IMR-90 (cell line): Measurements from ENCODE around the gene SUGCT. TPM values are rescaled to one million over a fixed set of nuclear protein-coding genes. Genes with fewer than 3 reads are reported as not detected.

Source experiments
- ATAC-seq: fragments of 200-7000 bp; cut with Tn5 transposase; 2 replicates; pipeline ENCODE4 v1.9.1; 2020; ENCODE audit warnings: low read depth, mild to moderate bottlenecking, moderate library complexity
- BruUV-seq: library from RNA; stranded (reverse); fragments of 400-500 nt; replicated peaks from 2 replicates; lab custom pipeline; 2021; lab: Mats Ljungman, UMichigan
- CTCF ChIA-PET: fragments of 300-600 bp; formaldehyde crosslinking; extraction: SDS; loops from one replicate; lab custom pipeline; 2021; ENCODE audit warnings: antibody characterized with exemption; lab: Yijun Ruan, JAX
- POLR2A ChIA-PET: fragments of 300-600 bp; sonication (Branson Sonifier 250); formaldehyde crosslinking; loops from one replicate; lab custom pipeline; 2022; ENCODE audit warnings: antibody characterized with exemption; ENCODE audit not compliant: unreplicated experiment; lab: Charles Lee
- DNase-seq: peaks from one replicate; pipeline ENCODE4 v3.0.0; 2013
- H2AFZ ChIP-seq: replicated peaks from 2 replicates; pipeline ENCODE3; 2013; ENCODE audit warnings: low read length, mild to moderate bottlenecking; ENCODE audit not compliant: poor library complexity
- H2AK5ac ChIP-seq: 2 replicates; pipeline ENCODE4 v1.6.1; 2013; ENCODE audit warnings: low read depth, low read length, inconsistent platforms
- H2AK9ac ChIP-seq: replicated peaks from 2 replicates; pipeline ENCODE3; 2013; ENCODE audit warnings: mild to moderate bottlenecking, low read depth, low read length, moderate library complexity; ENCODE audit not compliant: poor library complexity
- H2BK120ac ChIP-seq: 2 replicates; pipeline ENCODE4 v1.6.1; 2013; ENCODE audit warnings: low read depth, low read length, inconsistent platforms
- H2BK15ac ChIP-seq: 3 replicates; pipeline ENCODE4 v1.6.1; 2013; ENCODE audit warnings: low read depth, low read length, inconsistent platforms
- H2BK20ac ChIP-seq: 2 replicates; pipeline ENCODE4 v1.6.1; 2013; ENCODE audit warnings: low read depth, mild to moderate bottlenecking, inconsistent platforms, low read length, moderate library complexity
- H2BK5ac ChIP-seq: 2 replicates; pipeline ENCODE4 v1.6.1; 2013; ENCODE audit warnings: mild to moderate bottlenecking, low read depth, low read length, inconsistent platforms; ENCODE audit not compliant: poor library complexity, severe bottlenecking
- H3K14ac ChIP-seq: replicated peaks from 2 replicates; pipeline ENCODE4 v1.6.1; 2013; ENCODE audit warnings: low read depth, low read length, inconsistent platforms
- H3K18ac ChIP-seq: 2 replicates; pipeline ENCODE4 v1.6.1; 2013; ENCODE audit warnings: low read depth, low read length, control low read depth
- H3K23ac ChIP-seq: 2 replicates; pipeline ENCODE4 v1.6.1; 2013; ENCODE audit warnings: low read depth, low read length, inconsistent platforms
- H3K27ac ChIP-seq: 2 replicates; pipeline ENCODE4 v1.5.1; 2013; ENCODE audit warnings: mild to moderate bottlenecking, control low read depth, low read length; ENCODE audit not compliant: insufficient read depth
- H3K27me3 ChIP-seq: 2 replicates; pipeline ENCODE4 v1.6.1; 2013; ENCODE audit warnings: low read length; ENCODE audit not compliant: control insufficient read depth, insufficient read depth
- H3K36me3 ChIP-seq: 2 replicates; pipeline ENCODE4 v1.6.1; 2013; ENCODE audit warnings: low read length, mixed read lengths; ENCODE audit not compliant: control insufficient read depth, insufficient read depth
- H3K4ac ChIP-seq: 2 replicates; pipeline ENCODE4 v1.6.1; 2013; ENCODE audit warnings: low read depth, low read length, inconsistent platforms
- H3K4me1 ChIP-seq: 2 replicates; pipeline ENCODE4 v1.6.1; 2013; ENCODE audit warnings: low read length, mixed read lengths; ENCODE audit not compliant: control insufficient read depth, insufficient read depth
- H3K4me2 ChIP-seq: 2 replicates; pipeline ENCODE4 v1.6.1; 2013; ENCODE audit warnings: low read depth, mild to moderate bottlenecking, control low read depth, low read length, moderate library complexity
- H3K4me3 ChIP-seq: 2 replicates; pipeline ENCODE4 v1.5.1; 2013; ENCODE audit warnings: low read depth, mild to moderate bottlenecking, control low read depth, low read length, moderate library complexity; ENCODE audit not compliant: insufficient read depth
- H3K56ac ChIP-seq: 2 replicates; pipeline ENCODE4 v1.6.1; 2013; ENCODE audit warnings: low read length, inconsistent platforms; ENCODE audit not compliant: insufficient read depth; ENCODE audit errors: extremely low read depth
- H3K79me1 ChIP-seq, 2 experiments: 2 replicates each; pipeline ENCODE4 v1.6.1; 2013; ENCODE audit warnings: low read length in 2 of 2, inconsistent platforms in 1 of 2, low read depth in 1 of 2
- H3K9ac ChIP-seq: 2 replicates; pipeline ENCODE4 v1.6.1; 2013; ENCODE audit warnings: low read depth, low read length, control low read depth
- H3K9me1 ChIP-seq: 2 replicates; pipeline ENCODE4 v1.6.1; 2013; ENCODE audit warnings: low read length, inconsistent platforms; ENCODE audit not compliant: insufficient read depth
- H3K9me3 ChIP-seq: 2 replicates; pipeline ENCODE4 v1.6.1; 2013; ENCODE audit warnings: low read length; ENCODE audit not compliant: control insufficient read depth, insufficient read depth
- H4K20me1 ChIP-seq: 2 replicates; pipeline ENCODE4 v1.6.1; 2013; ENCODE audit warnings: low read length, inconsistent platforms; ENCODE audit not compliant: insufficient read depth
- H4K5ac ChIP-seq: 2 replicates; pipeline ENCODE4 v1.6.1; 2013; ENCODE audit warnings: mild to moderate bottlenecking, low read depth, low read length, control low read depth
- H4K8ac ChIP-seq, 2 experiments: 2 replicates each; pipeline ENCODE4 v1.6.1; 2013; ENCODE audit warnings: low read depth in 2 of 2, low read length in 2 of 2, control low read depth in 1 of 2, inconsistent platforms in 1 of 2
- H4K91ac ChIP-seq: 2 replicates; pipeline ENCODE4 v1.6.1; 2013; ENCODE audit warnings: low read depth, low read length, inconsistent platforms; ENCODE audit not compliant: insufficient read depth
- BHLHE40 ChIP-seq: fragments of 150-350 bp; IDR thresholded peaks from 2 replicates; pipeline ENCODE4 v1.6.1; 2016; ENCODE audit warnings: mild to moderate bottlenecking, low read depth, low read length
- SMC3 ChIP-seq: fragments of 150-350 bp; IDR thresholded peaks from 2 replicates; pipeline ENCODE4 v1.6.1; 2016; ENCODE audit warnings: low read depth, mild to moderate bottlenecking, antibody characterized with exemption, low read length, moderate library complexity
- USF2 ChIP-seq: fragments of 150-350 bp; IDR thresholded peaks from 2 replicates; pipeline ENCODE4 v1.6.1; 2017; ENCODE audit warnings: mild to moderate bottlenecking, antibody characterized with exemption, low read length, low read depth
- WGBS, 2 experiments: methylation state at CpG; one replicate each; pipeline versions ENCODE4 v1.1.5 to v1.1.7; 2013; ENCODE audit warnings: missing lambda C conversion rate in 2 of 2; ENCODE audit not compliant: insufficient read length in 1 of 2; ENCODE audit errors: extremely low coverage in 2 of 2; 5-methylcytosine and 5-hydroxymethylcytosine counted together
- dilution Hi-C: fragments of 300-500 bp; cut with HindIII; formaldehyde crosslinking; loops from one replicate; pipeline ENCODE4 v1.14.3; 2018; ENCODE audit warnings: low sequenced_read_pairs; ENCODE audit not compliant: unreplicated experiment
- in situ Hi-C: fragments of 300-500 bp; cut with MboI; formaldehyde crosslinking; loops from 3 replicates; pipeline ENCODE4 v1.14.3; 2019; ENCODE audit warnings: low sequenced_read_pairs, inconsistent platforms, mixed read lengths
- intact Hi-C: fragments of 100-400 bp; cut with micrococcal nuclease; formaldehyde crosslinking; loops from 2 replicates; pipeline ENCODE4 v1.10.0; 2022
- polyA plus RNA-seq, 3 experiments: library from polyadenylated mRNA; depleted of rRNA; stranded (reverse); fragments of >200 nt; gene quantifications; 2 replicates each; pipeline ENCODE4 v1.2.3, GENCODE V29; 2012; ENCODE audit warnings: low replicate concordance in 1 of 3
- total RNA-seq: library from RNA; depleted of rRNA; stranded (reverse); fragments of >200 nt; gene quantifications from 2 replicates; pipeline ENCODE4 v1.2.3, GENCODE V29; 2012

Gene SUGCT
- total and polyA plus RNA-seq, 2 of the 4 experiments (the other 2 are of a cell fraction), result 5.9 to 8.3 TPM

GRCh38 chr7:40859076-40859475 lies 724.3 kb downstream of the SUGCT start:
- H3K4me1 ChIP-seq, result no peaks in the 10 kb centered on the region
- no peak for TF ChIP-seq SMC3
- no peak for TF ChIP-seq BHLHE40
- no peak for TF ChIP-seq USF2
- no peak overlapping the region for H2BK120ac ChIP-seq
- no TSS peak for BruUV-seq
- H3K56ac ChIP-seq, result no peak overlapping the region
- H3K4ac ChIP-seq, result no peak overlapping the region
- ChIA-PET POLR2A (interaction anchor here (0.5 kb wide), 1 partner anchor 48 kb away, joined by 4 read pairs; no protein-coding TSS in a partner anchor), CTCF (no interaction called here)
- H3K36me3 ChIP-seq, result no peaks in the 10 kb centered on the region
- H2AK5ac ChIP-seq, result no peak overlapping the region
- H3K27me3 ChIP-seq, result no peaks in the 10 kb centered on the region
- no peak overlapping the region for H4K5ac ChIP-seq
- H2AK9ac ChIP-seq, result no peak overlapping the region
- no peak overlapping the region for H3K4me3 ChIP-seq
- no peak overlapping the region for H3K4me2 ChIP-seq
- intact Hi-C loops (no loop called here), dilution Hi-C loops (no loop called here), in situ Hi-C loops (no loop called here)
- no peaks in the 10 kb centered on the region for H3K79me1 ChIP-seq
- no CpG with 5 or more reads among the region's 2 CpGs for WGBS, 2 experiments
- no peak overlapping the region for H2BK15ac ChIP-seq
- no peak overlapping the region for H3K27ac ChIP-seq
- no peak overlapping the region for H2BK5ac ChIP-seq
- no peaks in the 10 kb centered on the region for H3K9me1 ChIP-seq
- no peak overlapping the region for H2AFZ ChIP-seq
- no peaks in the 10 kb centered on the region for H4K20me1 ChIP-seq
- no peak for DNase-seq
- no peak overlapping the region for H4K91ac ChIP-seq
- H3K14ac ChIP-seq, result no peak overlapping the region
- H3K9me3 ChIP-seq, result no peaks in the 10 kb centered on the region
- no peak overlapping the region for H4K8ac ChIP-seq
- no peak overlapping the region for H3K9ac ChIP-seq
- H3K18ac ChIP-seq, result no peak overlapping the region
- no peak overlapping the region for H2BK20ac ChIP-seq
- H3K23ac ChIP-seq, result no peak overlapping the region
- ATAC-seq, result no peak
